CD8-positive, alpha-beta memory T cell (primary cell): ENCODE results near the gene POU4F2. TPM values are rescaled to one million over a fixed set of nuclear protein-coding genes. Genes with fewer than 3 reads are reported as not detected.
A peak's percentile ranks its signal among the peaks of the same experiment; 100 is the strongest.

Source experiments
- CTCF ChIA-PET: fragments of 350-600 bp; sonication (Branson Sonifier 250); formaldehyde crosslinking; loops from one replicate; lab custom pipeline; 2021; ENCODE audit warnings: antibody characterized with exemption; lab: Charles Lee
- POLR2A ChIA-PET: fragments of 350-600 bp; sonication (Branson Sonifier 250); formaldehyde crosslinking; loops from one replicate; lab custom pipeline; 2021; ENCODE audit warnings: antibody characterized with exemption; lab: Charles Lee
- DNase-seq, 5 donors: peaks; one replicate each; pipeline versions ENCODE4 v3.0.0 to v3.0.0-alpha.2; 2020 to 2022; ENCODE audit warnings: mixed read lengths in 1 of 5
- H3K27ac ChIP-seq: one replicate; pipeline ENCODE4 v1.7.0; 2013; ENCODE audit warnings: low read depth, mild to moderate bottlenecking, low read length, moderate library complexity
- H3K27me3 ChIP-seq: 2 replicates; pipeline ENCODE4 v1.7.0; 2013; ENCODE audit warnings: low read length, mild to moderate bottlenecking; ENCODE audit not compliant: insufficient read depth, poor library complexity, severe bottlenecking
- H3K36me3 ChIP-seq: 2 replicates; pipeline ENCODE4 v1.7.0; 2013; ENCODE audit warnings: mild to moderate bottlenecking, low read length, moderate library complexity; ENCODE audit not compliant: insufficient read depth
- H3K4me1 ChIP-seq: 2 replicates; pipeline ENCODE4 v1.7.0; 2013; ENCODE audit warnings: mild to moderate bottlenecking, low read length, moderate library complexity; ENCODE audit not compliant: insufficient read depth
- H3K4me3 ChIP-seq: 2 replicates; pipeline ENCODE4 v1.7.0; 2013; ENCODE audit warnings: mild to moderate bottlenecking, low read length
- H3K9me3 ChIP-seq: 2 replicates; pipeline ENCODE4 v1.7.0; 2013; ENCODE audit warnings: mild to moderate bottlenecking, low read length
- H3K27ac Mint-ChIP-seq, 8 donors: one replicate each; pipeline ENCODE4 v1.8.0; 2020 to 2021; ENCODE audit warnings: mixed read lengths in 8 of 8, mild to moderate bottlenecking in 6 of 8, inconsistent platforms in 3 of 8, moderate library complexity in 3 of 8
- H3K27me3 Mint-ChIP-seq, 2 donors: one replicate each; pipeline ENCODE4 v1.8.0; 2020 to 2021; ENCODE audit warnings: mixed read lengths in 2 of 2, mild to moderate bottlenecking in 1 of 2, moderate library complexity in 1 of 2
- H3K36me3 Mint-ChIP-seq, 3 donors: one replicate each; pipeline ENCODE4 v1.8.0; 2020 to 2021; ENCODE audit warnings: mixed read lengths in 3 of 3, inconsistent platforms in 1 of 3, mild to moderate bottlenecking in 1 of 3
- H3K4me1 Mint-ChIP-seq, 3 donors: one replicate each; pipeline ENCODE4 v1.8.0; 2020 to 2021; ENCODE audit warnings: mixed read lengths in 3 of 3, inconsistent platforms in 1 of 3, mild to moderate bottlenecking in 1 of 3
- H3K4me3 Mint-ChIP-seq, 7 donors: one replicate each; pipeline ENCODE4 v1.8.0; 2020 to 2021; ENCODE audit warnings: mixed read lengths in 7 of 7, mild to moderate bottlenecking in 6 of 7, moderate library complexity in 4 of 7, inconsistent platforms in 2 of 7
- H3K9me3 Mint-ChIP-seq, 5 donors: one replicate each; pipeline ENCODE4 v1.8.0; 2020 to 2022; ENCODE audit warnings: mixed read lengths in 5 of 5, mild to moderate bottlenecking in 3 of 5, moderate library complexity in 2 of 5, inconsistent platforms in 1 of 5
- polyA plus RNA-seq: library from polyadenylated mRNA; unstranded; fragments of 300-500 nt; fragmentation: Illumina TruSeq; gene quantifications from one replicate; pipeline ENCODE4 v1.2.3, GENCODE V29; 2021
- total RNA-seq, 2 experiments: library from RNA; stranded (reverse); gene quantifications; one replicate each; pipeline ENCODE4 v1.2.3, GENCODE V29; 2021

The POU4F2 gene
- total RNA-seq: not detected
- not detected for polyA plus RNA-seq

DNA sequence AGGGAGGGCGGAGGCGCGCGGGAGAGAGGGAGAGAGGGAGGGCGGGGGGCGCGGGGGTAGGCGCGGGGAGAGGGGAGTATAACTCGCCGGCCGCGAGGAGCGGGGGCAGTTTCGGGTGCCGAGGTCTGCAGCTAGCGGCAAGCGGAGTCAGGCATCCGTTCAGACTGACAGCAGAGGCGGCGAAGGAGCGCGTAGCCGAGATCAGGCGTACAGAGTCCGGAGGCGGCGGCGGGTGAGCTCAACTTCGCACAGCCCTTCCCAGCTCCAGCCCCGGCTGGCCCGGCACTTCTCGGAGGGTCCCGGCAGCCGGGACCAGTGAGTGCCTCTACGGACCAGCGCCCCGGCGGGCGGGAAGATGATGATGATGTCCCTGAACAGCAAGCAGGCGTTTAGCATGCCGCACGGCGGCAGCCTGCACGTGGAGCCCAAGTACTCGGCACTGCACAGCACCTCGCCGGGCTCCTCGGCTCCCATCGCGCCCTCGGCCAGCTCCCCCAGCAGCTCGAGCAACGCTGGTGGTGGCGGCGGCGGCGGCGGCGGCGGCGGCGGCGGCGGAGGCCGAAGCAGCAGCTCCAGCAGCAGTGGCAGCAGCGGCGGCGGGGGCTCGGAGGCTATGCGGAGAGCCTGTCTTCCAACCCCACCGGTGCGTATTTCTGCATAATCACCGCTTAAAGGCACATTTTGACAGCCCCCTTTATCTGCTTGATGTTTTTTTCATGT is at the start of gene POU4F2:
POU4F2 (plus strand) TSS at position 108 of the 720 bp plus-strand sequence; CDS start at position 356, 248 bp downstream.
- Histone ChIP-seq H3K4me1 (no peaks in the 10 kb centered on the region), H3K27ac (no peak within 1 kb of the TSS), H3K9me3 (no peaks in the 10 kb centered on the region), H3K4me3 (no peak within 1 kb of the TSS), H3K36me3 (no peaks in the 10 kb centered on the region), H3K27me3 (peaks cover 4% of the 10 kb centered on the region)
- H3K4me3 Mint-ChIP-seq: peak within 1 kb of the TSS; percentile 37 to 81 (median 49)
- peaks cover 16 to 25% (median 18%) of the 10 kb centered on the region in 3 donors for H3K4me1 Mint-ChIP-seq
- peaks cover 4 to 15% (median 7%) of the 10 kb centered on the region in 5 donors for H3K9me3 Mint-ChIP-seq
- H3K27me3 Mint-ChIP-seq: peaks cover 65 to 89% of the 10 kb centered on the region in 2 donors
- H3K27ac Mint-ChIP-seq: peak within 1 kb of the TSS in 1 of 8 donors; percentile 16
- no peaks in the 10 kb centered on the region for H3K36me3 Mint-ChIP-seq
- ChIA-PET POLR2A (no interaction called here), CTCF (no interaction called here)
- DNase-seq: no peak

GRCh38 chr4:146590801-146591200 is 47.9 kb upstream of the POU4F2 start:
- H3K4me3 Mint-ChIP-seq: no peak overlapping the region
- H3K27ac ChIP-seq: no peak overlapping the region
- DNase-seq: no peak
- no peaks in the 10 kb centered on the region for H3K9me3 ChIP-seq
- H3K36me3 ChIP-seq: no peaks in the 10 kb centered on the region
- H3K27me3 Mint-ChIP-seq: peaks cover 2 to 9% of the 10 kb centered on the region in 2 donors
- H3K27ac Mint-ChIP-seq: no peak overlapping the region
- no peaks in the 10 kb centered on the region for H3K27me3 ChIP-seq
- ChIA-PET POLR2A (no interaction called here), CTCF (no interaction called here)
- H3K4me3 ChIP-seq: no peak overlapping the region
- no peaks in the 10 kb centered on the region for H3K4me1 ChIP-seq
- peaks cover 0 to 7% (median 0%) of the 10 kb centered on the region in 3 donors for H3K36me3 Mint-ChIP-seq
- H3K4me1 Mint-ChIP-seq: no peaks in the 10 kb centered on the region
- H3K9me3 Mint-ChIP-seq: peaks cover 0 to 8% (median 5%) of the 10 kb centered on the region in 5 donors

GRCh38 chr4:146592019-146592418 is 46.7 kb upstream of the POU4F2 start:
- POLR2A ChIA-PET: no interaction called here
- peaks cover 0 to 7% (median 0%) of the 10 kb centered on the region in 3 donors for H3K36me3 Mint-ChIP-seq

DNA sequence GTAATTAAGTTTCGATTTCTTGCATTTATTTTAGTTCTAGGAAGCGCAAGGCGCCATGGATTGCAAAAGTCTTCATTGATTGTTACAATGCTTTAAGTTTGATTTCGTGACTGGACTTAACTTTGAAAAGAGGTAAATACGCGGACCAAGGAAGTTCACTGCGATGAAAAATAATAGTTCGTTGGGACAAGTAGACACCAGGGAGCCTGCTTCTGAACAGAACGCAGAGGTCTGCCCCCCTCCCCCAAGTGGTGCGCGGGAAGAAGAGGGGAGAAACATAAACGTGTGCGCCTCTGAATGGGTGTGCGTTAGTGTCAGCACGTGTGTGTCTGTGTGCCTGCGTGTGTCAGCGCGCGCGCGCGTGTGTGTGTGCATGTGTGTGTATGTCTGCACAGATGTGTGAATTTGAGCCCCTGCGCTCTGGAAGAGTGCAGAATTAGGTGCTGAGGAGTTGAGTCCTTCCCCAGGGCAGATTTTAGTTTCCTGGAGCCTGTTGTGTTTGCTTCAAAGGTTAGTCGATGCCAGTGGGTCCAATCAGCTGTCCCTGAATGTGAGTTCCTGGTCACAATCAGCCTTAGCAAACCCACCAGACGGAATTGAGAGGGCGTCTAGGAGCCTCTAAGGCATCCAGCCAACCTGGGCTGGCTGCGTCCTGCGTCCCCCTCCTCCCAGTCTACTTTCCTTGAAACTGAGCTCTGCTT is 5.8 kb upstream of the POU4F2 start:
- ChIA-PET POLR2A (no interaction called here), CTCF (no interaction called here)
- H3K4me3 ChIP-seq: no peak overlapping the region
- Mint-ChIP-seq H3K27ac (no peak overlapping the region), H3K36me3 (peaks cover 0 to 2% (median 0%) of the 10 kb centered on the region in 3 donors), H3K4me1 (peaks cover 5 to 14% (median 9%) of the 10 kb centered on the region in 3 donors), H3K9me3 (peaks cover 3 to 10% (median 3%) of the 10 kb centered on the region in 5 donors), H3K27me3 (peaks cover 54 to 93% of the 10 kb centered on the region in 2 donors), H3K4me3 (no peak overlapping the region)
- no peaks in the 10 kb centered on the region for H3K27me3 ChIP-seq
- H3K4me1 ChIP-seq: no peaks in the 10 kb centered on the region
- no peak for DNase-seq
- no peaks in the 10 kb centered on the region for H3K9me3 ChIP-seq
- H3K36me3 ChIP-seq: no peaks in the 10 kb centered on the region
- H3K27ac ChIP-seq: no peak overlapping the region

More at GRCh38 chr4:146592019-146592418, 46.7 kb upstream of the POU4F2 start:
- no peaks in the 10 kb centered on the region for H3K36me3 ChIP-seq
- H3K27me3 Mint-ChIP-seq: peaks cover 2 to 5% of the 10 kb centered on the region in 2 donors
- DNase-seq: no peak
- H3K9me3 Mint-ChIP-seq: peaks cover 0 to 10% (median 8%) of the 10 kb centered on the region in 5 donors
- no peak overlapping the region for H3K27ac Mint-ChIP-seq
- H3K4me1 Mint-ChIP-seq: no peaks in the 10 kb centered on the region
- no peak overlapping the region for H3K27ac ChIP-seq
- H3K9me3 ChIP-seq: no peaks in the 10 kb centered on the region
- H3K4me1 ChIP-seq: no peaks in the 10 kb centered on the region
- no peak overlapping the region for H3K4me3 ChIP-seq
- H3K27me3 ChIP-seq: no peaks in the 10 kb centered on the region
- CTCF ChIA-PET: no interaction called here
- H3K4me3 Mint-ChIP-seq: no peak overlapping the region

- CTCF ChIA-PET: no interaction called here
Observed at GRCh38 chr4:146633471-146633800, 5.3 kb upstream of the POU4F2 start.

DNA sequence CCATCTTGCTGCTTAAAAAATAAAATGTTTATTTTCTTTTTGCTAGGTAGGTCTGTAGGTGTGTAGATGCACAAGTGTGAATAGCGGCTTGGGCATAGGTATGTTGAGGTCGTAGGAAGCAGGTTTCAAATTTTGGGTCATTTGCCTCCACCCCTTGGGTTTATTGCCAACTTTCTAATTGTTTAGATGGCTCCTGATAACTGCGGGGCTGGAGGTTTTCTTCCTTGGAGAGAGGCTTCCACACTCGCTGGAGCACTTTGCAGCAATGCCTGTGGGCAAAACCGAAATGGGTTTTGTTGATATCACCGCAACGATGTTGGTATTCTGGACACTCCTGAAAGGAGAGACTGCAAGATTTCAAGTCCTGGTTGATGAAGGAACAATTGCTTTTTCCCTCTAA is 3.9 kb upstream of the POU4F2 start:
- CTCF ChIA-PET: no interaction called here
- Mint-ChIP-seq H3K27ac (no peak overlapping the region), H3K4me3 (no peak overlapping the region), H3K27me3 (peaks cover 63 to 87% of the 10 kb centered on the region in 2 donors), H3K36me3 (no peaks in the 10 kb centered on the region), H3K9me3 (peaks cover 3 to 10% (median 3%) of the 10 kb centered on the region in 5 donors), H3K4me1 (peaks cover 10 to 27% (median 16%) of the 10 kb centered on the region in 3 donors)
- POLR2A ChIA-PET: no interaction called here
- no peak for DNase-seq
- Histone ChIP-seq H3K4me3 (no peak overlapping the region), H3K27me3 (peaks cover 4% of the 10 kb centered on the region), H3K4me1 (no peaks in the 10 kb centered on the region), H3K27ac (no peak overlapping the region), H3K36me3 (no peaks in the 10 kb centered on the region), H3K9me3 (no peaks in the 10 kb centered on the region)

More at GRCh38 chr4:146633471-146633800, 5.3 kb upstream of the POU4F2 start:
- H3K36me3 Mint-ChIP-seq: peaks cover 0 to 2% (median 0%) of the 10 kb centered on the region in 3 donors
- no peaks in the 10 kb centered on the region for H3K27me3 ChIP-seq
- peaks cover 5 to 18% (median 11%) of the 10 kb centered on the region in 3 donors for H3K4me1 Mint-ChIP-seq
- no peak overlapping the region for H3K4me3 ChIP-seq
- H3K36me3 ChIP-seq: no peaks in the 10 kb centered on the region
- no peaks in the 10 kb centered on the region for H3K9me3 ChIP-seq
- H3K9me3 Mint-ChIP-seq: peaks cover 3 to 10% (median 3%) of the 10 kb centered on the region in 5 donors
- H3K27me3 Mint-ChIP-seq: peaks cover 57 to 92% of the 10 kb centered on the region in 2 donors
- H3K4me1 ChIP-seq: no peaks in the 10 kb centered on the region
- POLR2A ChIA-PET: no interaction called here
- H3K27ac Mint-ChIP-seq: no peak overlapping the region
- DNase-seq: no peak
- H3K4me3 Mint-ChIP-seq: no peak overlapping the region
- H3K27ac ChIP-seq: no peak overlapping the region

GRCh38 chr4:146637621-146638332 is 916 bp upstream of the POU4F2 start:
- peaks cover 16 to 29% (median 18%) of the 10 kb centered on the region in 3 donors for H3K4me1 Mint-ChIP-seq
- H3K4me3 ChIP-seq: no peak overlapping the region
- no peaks in the 10 kb centered on the region for H3K4me1 ChIP-seq
- no peaks in the 10 kb centered on the region for H3K36me3 Mint-ChIP-seq
- POLR2A ChIA-PET: no interaction called here
- no peak overlapping the region for H3K27ac Mint-ChIP-seq
- H3K9me3 ChIP-seq: no peaks in the 10 kb centered on the region
- CTCF ChIA-PET: no interaction called here
- H3K27me3 Mint-ChIP-seq: peaks cover 72 to 89% of the 10 kb centered on the region in 2 donors
- peaks cover 4% of the 10 kb centered on the region for H3K27me3 ChIP-seq
- peak overlapping the region in 6 of 7 donors; percentile 27 to 81 (median 64) for H3K4me3 Mint-ChIP-seq
- no peak for DNase-seq
- H3K27ac ChIP-seq: no peak overlapping the region
- H3K36me3 ChIP-seq: no peaks in the 10 kb centered on the region
- H3K9me3 Mint-ChIP-seq: peaks cover 1 to 16% (median 7%) of the 10 kb centered on the region in 5 donors
